Progenitor cell of endocrine pancreas (in vitro differentiated cells): Measurements from ENCODE around the gene SPATA31C1. TPM values are rescaled to one million over a fixed set of nuclear protein-coding genes. Genes with fewer than 3 reads are reported as not detected.

Source experiments
- DNase-seq: peaks from one replicate; pipeline ENCODE4 v3.0.0; 2021; ENCODE audit warnings: low spot score; ENCODE audit not compliant: unreplicated experiment
- H3K27ac Mint-ChIP-seq: 2 replicates; pipeline ENCODE4 v1.8.0; 2021; ENCODE audit warnings: mild to moderate bottlenecking, moderate library complexity, mixed read lengths
- H3K27me3 Mint-ChIP-seq: 2 replicates; pipeline ENCODE4 v1.8.0; 2021; ENCODE audit warnings: mixed read lengths
- H3K36me3 Mint-ChIP-seq: 2 replicates; pipeline ENCODE4 v1.8.0; 2022; ENCODE audit warnings: mixed read lengths; ENCODE audit not compliant: insufficient read depth
- H3K4me1 Mint-ChIP-seq: 2 replicates; pipeline ENCODE4 v1.8.0; 2021; ENCODE audit warnings: low read depth, mixed read lengths
- H3K4me3 Mint-ChIP-seq: 2 replicates; pipeline ENCODE4 v1.8.0; 2021; ENCODE audit warnings: low read depth, mild to moderate bottlenecking, moderate library complexity, mixed read lengths
- H3K9me3 Mint-ChIP-seq: 2 replicates; pipeline ENCODE4 v1.8.0; 2021; ENCODE audit warnings: low read depth, mixed read lengths
- CTCF ChIP-seq: fragments of 200-600 bp; sonication (generic); IDR thresholded peaks from one replicate; pipeline ENCODE4 v1.5.0; 2021; ENCODE audit warnings: antibody characterized with exemption, mild to moderate bottlenecking; ENCODE audit not compliant: unreplicated experiment
- total RNA-seq: library from RNA; stranded (reverse); gene quantifications from 2 replicates; pipeline ENCODE4 v1.2.1, GENCODE V29; 2021

The SPATA31C1 gene
- total RNA-seq, 1 donor from 2014 or later = not detected

GRCh38 chr9:87887661-87888480 is 29.9 kb upstream of the SPATA31C1 start:
- peaks cover 2% of the 10 kb centered on the region for H3K27me3 Mint-ChIP-seq
- no peak for DNase-seq
- no peak for TF ChIP-seq CTCF
- no peak overlapping the region for H3K4me3 Mint-ChIP-seq
- no peaks in the 10 kb centered on the region for H3K9me3 Mint-ChIP-seq
- H3K27ac Mint-ChIP-seq = no peak overlapping the region
- H3K4me1 Mint-ChIP-seq = no peaks in the 10 kb centered on the region
- H3K36me3 Mint-ChIP-seq = no peaks in the 10 kb centered on the region

GRCh38 chr9:87888501-87888900 is 29.3 kb upstream of the SPATA31C1 start:
- Mint-ChIP-seq H3K4me3 (no peak overlapping the region), H3K27ac (no peak overlapping the region), H3K27me3 (peaks cover 2% of the 10 kb centered on the region), H3K36me3 (no peaks in the 10 kb centered on the region), H3K4me1 (no peaks in the 10 kb centered on the region), H3K9me3 (no peaks in the 10 kb centered on the region)
- TF ChIP-seq CTCF = no peak
- DNase-seq = no peak

- TF ChIP-seq CTCF = no peak
- Mint-ChIP-seq H3K27ac (no peak overlapping the region), H3K4me3 (no peak overlapping the region), H3K4me1 (no peaks in the 10 kb centered on the region), H3K9me3 (peaks cover 2% of the 10 kb centered on the region), H3K36me3 (no peaks in the 10 kb centered on the region), H3K27me3 (peaks cover 2% of the 10 kb centered on the region)
- DNase-seq = no peak
Measured at GRCh38 chr9:87889065-87889881, 28.5 kb upstream of the SPATA31C1 start.

GRCh38 chr9:87889882-87890252 is 27.9 kb upstream of the SPATA31C1 start:
- Mint-ChIP-seq H3K36me3 (no peaks in the 10 kb centered on the region), H3K9me3 (peaks cover 2% of the 10 kb centered on the region), H3K27ac (no peak overlapping the region), H3K4me1 (no peaks in the 10 kb centered on the region), H3K27me3 (peaks cover 2% of the 10 kb centered on the region), H3K4me3 (no peak overlapping the region)
- DNase-seq = no peak
- no peak for TF ChIP-seq CTCF

GRCh38 chr9:87890837-87891236 is 26.9 kb upstream of the SPATA31C1 start:
- H3K4me3 Mint-ChIP-seq = no peak overlapping the region
- no peaks in the 10 kb centered on the region for H3K4me1 Mint-ChIP-seq
- no peak overlapping the region for H3K27ac Mint-ChIP-seq
- no peaks in the 10 kb centered on the region for H3K36me3 Mint-ChIP-seq
- DNase-seq = no peak
- peaks cover 2% of the 10 kb centered on the region for H3K9me3 Mint-ChIP-seq
- no peak for TF ChIP-seq CTCF
- H3K27me3 Mint-ChIP-seq = peaks cover 2% of the 10 kb centered on the region
